NK-92 (cell line): ENCODE data around the gene SLC36A4.
"Not testable (repeated sequence)": the region's sequence is repeated elsewhere in the genome, so short reads cannot be mapped to it uniquely, and the experiment has no call there.

Experiments
- DNase-seq: peaks from one replicate; lab custom pipeline; 2025; ENCODE audit not compliant: unreplicated experiment; lab: John Stamatoyannopoulos, UW

SLC36A4 gene

GRCh38 chr11:93194673-93195291, 3.0 kb downstream of the SLC36A4 start:
- DNase-seq, result no peak

- DNase-seq, result no peak
Measured at GRCh38 chr11:93193731-93194130, 4.1 kb downstream of the SLC36A4 start.

GRCh38 chr11:93192163-93192562, 5.6 kb downstream of the SLC36A4 start:
- no peak for DNase-seq

- DNase-seq, result no peak
Measured at GRCh38 chr11:93189462-93189861, 8.3 kb downstream of the SLC36A4 start.

- no peak for DNase-seq
Measured at GRCh38 chr11:93188726-93189125, 9.1 kb downstream of the SLC36A4 start.

GRCh38 chr11:93187290-93187689, 10.5 kb downstream of the SLC36A4 start:
- DNase-seq, result no peak

GRCh38 chr11:93177891-93178290, 19.9 kb downstream of the SLC36A4 start:
- DNase-seq, result not testable (repeated sequence)

- no peak for DNase-seq
Measured at GRCh38 chr11:93169950-93170561, 27.7 kb downstream of the SLC36A4 start.

- no peak for DNase-seq
Measured at GRCh38 chr11:93169143-93169542, 28.6 kb downstream of the SLC36A4 start.

GRCh38 chr11:93166862-93167261, 30.9 kb downstream of the SLC36A4 start:
- no peak for DNase-seq

- no peak for DNase-seq
Measured at GRCh38 chr11:93166194-93166593, 31.6 kb downstream of the SLC36A4 start.

- no peak for DNase-seq
Measured at GRCh38 chr11:93160808-93161207, 37.0 kb downstream of the SLC36A4 start.

- DNase-seq, result no peak
Measured at GRCh38 chr11:93160156-93160555, 37.6 kb downstream of the SLC36A4 start.

GRCh38 chr11:93159721-93160120, 38.1 kb downstream of the SLC36A4 start:
- no peak for DNase-seq

GRCh38 chr11:93155738-93156137, 42.1 kb downstream of the SLC36A4 start:
- no peak for DNase-seq

GRCh38 chr11:93145390-93145915, 52.3 kb downstream of the SLC36A4 start:
- no peak for DNase-seq

GRCh38 chr11:93143800-93144199, 54.0 kb downstream of the SLC36A4 start:
- DNase-seq, result no peak

- no peak for DNase-seq
Measured at GRCh38 chr11:93143186-93143585, 54.6 kb downstream of the SLC36A4 start.

GRCh38 chr11:93133488-93134109, 64.2 kb downstream of the SLC36A4 start:
- DNase-seq, result no peak

- DNase-seq, result no peak
Measured at GRCh38 chr11:93132836-93133235, 65.0 kb downstream of the SLC36A4 start.

GRCh38 chr11:93131709-93132108, 66.1 kb downstream of the SLC36A4 start:
- DNase-seq, result no peak

- DNase-seq, result no peak
Measured at GRCh38 chr11:93128574-93128973, 69.2 kb downstream of the SLC36A4 start.
